HEK293 (cell line): ENCODE data around the gene TDRD9.

Experiments used
- BCL11A ChIP-seq: fragments of 450-650 bp; formaldehyde crosslinking; IDR thresholded peaks from 2 replicates; pipeline ENCODE4 v1.5.1; 2016; ENCODE audit warnings: low read depth, missing biosample characterization, missing genetic modification characterization
- BCL11B ChIP-seq: fragments of 450-650 bp; formaldehyde crosslinking; IDR thresholded peaks from 2 replicates; pipeline ENCODE4 v1.5.1; 2016; ENCODE audit warnings: low read depth, missing biosample characterization, missing genetic modification characterization
- EGR2 ChIP-seq: fragments of 450-650 bp; formaldehyde crosslinking; IDR thresholded peaks from 2 replicates; pipeline ENCODE4 v1.5.1; 2016; ENCODE audit warnings: low read depth, missing biosample characterization, missing genetic modification characterization
- HOXC10 ChIP-seq: sonication (generic); formaldehyde crosslinking; IDR thresholded peaks from 2 replicates; pipeline ENCODE4 v1.8.1; 2023; ENCODE audit warnings: mild to moderate bottlenecking, missing genetic modification reagents
- KLF10 ChIP-seq: fragments of 450-650 bp; IDR thresholded peaks from 2 replicates; pipeline ENCODE4 v1.5.1; 2018; ENCODE audit warnings: missing biosample characterization, mild to moderate bottlenecking, missing genetic modification characterization
- ZFP3 ChIP-seq: fragments of 450-650 bp; formaldehyde crosslinking; IDR thresholded peaks from 2 replicates; pipeline ENCODE4 v1.5.1; 2016; ENCODE audit warnings: low read depth, missing biosample characterization, missing genetic modification characterization
- ZFP69B ChIP-seq: fragments of 450-650 bp; formaldehyde crosslinking; IDR thresholded peaks from 2 replicates; pipeline ENCODE4 v1.5.1; 2016; ENCODE audit warnings: missing biosample characterization, missing genetic modification characterization
- ZIC2 ChIP-seq: fragments of 450-650 bp; formaldehyde crosslinking; IDR thresholded peaks from 2 replicates; pipeline ENCODE4 v1.5.1; 2016; ENCODE audit warnings: missing biosample characterization, missing genetic modification characterization
- ZNF121 ChIP-seq: fragments of 450-650 bp; formaldehyde crosslinking; IDR thresholded peaks from 2 replicates; pipeline ENCODE4 v1.5.1; 2016; ENCODE audit warnings: missing biosample characterization, missing genetic modification characterization
- ZNF211 ChIP-seq: fragments of 450-650 bp; formaldehyde crosslinking; IDR thresholded peaks from 2 replicates; pipeline ENCODE4 v1.5.1; 2016; ENCODE audit warnings: low read depth, missing biosample characterization, missing genetic modification characterization
- ZNF248 ChIP-seq: fragments of 450-650 bp; formaldehyde crosslinking; IDR thresholded peaks from 2 replicates; pipeline ENCODE4 v1.5.1; 2017; ENCODE audit warnings: missing biosample characterization, missing genetic modification characterization
- ZNF302 ChIP-seq: fragments of 450-650 bp; formaldehyde crosslinking; IDR thresholded peaks from 2 replicates; pipeline ENCODE4 v1.5.1; 2016; ENCODE audit warnings: missing biosample characterization, missing genetic modification characterization, low read depth
- ZNF311 ChIP-seq: fragments of 450-650 bp; formaldehyde crosslinking; IDR thresholded peaks from 2 replicates; pipeline ENCODE4 v1.5.1; 2017; ENCODE audit warnings: missing biosample characterization, missing genetic modification characterization, borderline replicate concordance
- ZNF350 ChIP-seq: fragments of 450-650 bp; formaldehyde crosslinking; IDR thresholded peaks from 2 replicates; pipeline ENCODE4 v1.5.0; 2017; ENCODE audit warnings: missing biosample characterization, mild to moderate bottlenecking, missing genetic modification characterization
- ZNF558 ChIP-seq: fragments of 450-650 bp; formaldehyde crosslinking; IDR thresholded peaks from 2 replicates; pipeline ENCODE4 v1.5.1; 2016; ENCODE audit warnings: missing biosample characterization, missing genetic modification characterization
- ZNF560 ChIP-seq: fragments of 450-650 bp; formaldehyde crosslinking; IDR thresholded peaks from 2 replicates; pipeline ENCODE4 v1.5.1; 2017; ENCODE audit warnings: missing biosample characterization, missing genetic modification characterization, borderline replicate concordance
- ZNF624 ChIP-seq: fragments of 450-650 bp; formaldehyde crosslinking; IDR thresholded peaks from 2 replicates; pipeline ENCODE4 v1.5.1; 2017; ENCODE audit warnings: missing biosample characterization, missing genetic modification characterization
- ZNF658 ChIP-seq: fragments of 450-650 bp; formaldehyde crosslinking; IDR thresholded peaks from 2 replicates; pipeline ENCODE4; 2016; ENCODE audit warnings: missing biosample characterization, missing genetic modification characterization
- ZNF677 ChIP-seq: fragments of 450-650 bp; IDR thresholded peaks from 2 replicates; pipeline ENCODE4 v1.5.0; 2018; ENCODE audit warnings: missing biosample characterization, mild to moderate bottlenecking, missing genetic modification characterization, moderate library complexity
- ZNF768 ChIP-seq: fragments of 450-650 bp; formaldehyde crosslinking; IDR thresholded peaks from 2 replicates; pipeline ENCODE4 v1.5.1; 2018; ENCODE audit warnings: missing biosample characterization, mild to moderate bottlenecking, missing genetic modification characterization
- ZNF837 ChIP-seq: fragments of 450-650 bp; formaldehyde crosslinking; IDR thresholded peaks from 2 replicates; pipeline ENCODE4 v1.5.1; 2016; ENCODE audit warnings: missing biosample characterization, missing genetic modification characterization
- TF ChIP-seq, protein P1 (sequence below): fragments of 450-650 bp; formaldehyde crosslinking; IDR thresholded peaks from 2 replicates; pipeline ENCODE4 v1.5.1; 2016; ENCODE audit warnings: missing biosample characterization, missing genetic modification characterization
- TF ChIP-seq, protein P2 (sequence below): fragments of 450-650 bp; formaldehyde crosslinking; IDR thresholded peaks from 2 replicates; pipeline ENCODE4 v1.5.1; 2016; ENCODE audit warnings: missing biosample characterization, missing genetic modification characterization
- TF ChIP-seq, protein P3 (sequence below): fragments of 450-650 bp; formaldehyde crosslinking; IDR thresholded peaks from 2 replicates; pipeline ENCODE4 v1.5.1; 2016; ENCODE audit warnings: missing biosample characterization, missing genetic modification characterization
- TF ChIP-seq, protein P4 (sequence below): fragments of 450-650 bp; formaldehyde crosslinking; IDR thresholded peaks from 2 replicates; pipeline ENCODE4 v1.5.1; 2016; ENCODE audit warnings: missing biosample characterization, missing genetic modification characterization
- TF ChIP-seq, protein P5 (sequence below): fragments of 450-650 bp; formaldehyde crosslinking; IDR thresholded peaks from 2 replicates; pipeline ENCODE4; 2016; ENCODE audit warnings: missing biosample characterization, missing genetic modification characterization

TDRD9 gene

DNA sequence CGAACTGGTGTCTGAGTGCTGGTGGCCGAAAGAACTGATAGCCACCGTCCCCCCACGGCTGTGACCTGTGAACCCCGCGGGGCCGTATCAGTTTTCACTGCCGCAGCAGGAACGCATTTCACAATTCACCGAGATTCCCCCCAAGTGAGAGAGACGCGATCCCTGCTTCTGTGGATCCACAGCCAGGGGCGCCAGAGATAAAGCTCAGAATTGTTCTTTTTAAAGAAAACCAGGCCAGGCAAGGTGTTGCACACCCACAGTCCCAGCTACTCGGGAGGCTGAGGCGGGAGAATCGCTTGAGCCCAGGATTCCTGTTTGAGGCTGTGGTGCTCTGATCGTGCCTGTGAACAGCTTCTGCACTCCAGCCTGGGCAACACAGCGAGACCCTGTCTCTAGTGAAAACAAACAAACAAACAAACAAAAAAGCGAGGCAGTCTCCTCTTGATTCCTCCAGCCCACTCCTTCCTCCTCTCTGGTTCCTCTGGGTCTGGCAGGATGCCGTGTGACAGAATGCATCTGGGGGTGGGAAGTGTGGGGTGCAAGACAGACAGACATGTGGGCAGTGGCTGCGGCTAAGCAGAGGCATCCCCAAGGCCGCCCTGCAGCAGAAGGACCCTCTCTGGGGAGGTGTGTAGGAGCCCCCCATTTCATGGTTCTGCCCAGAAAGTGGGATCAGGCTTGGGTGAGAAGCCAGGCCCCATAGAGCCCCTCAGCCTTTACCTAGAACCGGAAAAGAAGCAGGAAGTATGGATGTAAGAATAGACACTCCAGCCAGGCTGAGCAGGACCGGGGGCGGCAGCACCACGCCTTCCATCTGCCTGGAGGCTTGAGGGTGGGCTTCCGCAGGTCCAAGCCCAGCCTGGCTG, 41.7 kb upstream of the TDRD9 start (continued):
- no peak for TF ChIP-seq ZNF677 (tag by site-specific recombination)
- TF ChIP-seq, protein P1, sequence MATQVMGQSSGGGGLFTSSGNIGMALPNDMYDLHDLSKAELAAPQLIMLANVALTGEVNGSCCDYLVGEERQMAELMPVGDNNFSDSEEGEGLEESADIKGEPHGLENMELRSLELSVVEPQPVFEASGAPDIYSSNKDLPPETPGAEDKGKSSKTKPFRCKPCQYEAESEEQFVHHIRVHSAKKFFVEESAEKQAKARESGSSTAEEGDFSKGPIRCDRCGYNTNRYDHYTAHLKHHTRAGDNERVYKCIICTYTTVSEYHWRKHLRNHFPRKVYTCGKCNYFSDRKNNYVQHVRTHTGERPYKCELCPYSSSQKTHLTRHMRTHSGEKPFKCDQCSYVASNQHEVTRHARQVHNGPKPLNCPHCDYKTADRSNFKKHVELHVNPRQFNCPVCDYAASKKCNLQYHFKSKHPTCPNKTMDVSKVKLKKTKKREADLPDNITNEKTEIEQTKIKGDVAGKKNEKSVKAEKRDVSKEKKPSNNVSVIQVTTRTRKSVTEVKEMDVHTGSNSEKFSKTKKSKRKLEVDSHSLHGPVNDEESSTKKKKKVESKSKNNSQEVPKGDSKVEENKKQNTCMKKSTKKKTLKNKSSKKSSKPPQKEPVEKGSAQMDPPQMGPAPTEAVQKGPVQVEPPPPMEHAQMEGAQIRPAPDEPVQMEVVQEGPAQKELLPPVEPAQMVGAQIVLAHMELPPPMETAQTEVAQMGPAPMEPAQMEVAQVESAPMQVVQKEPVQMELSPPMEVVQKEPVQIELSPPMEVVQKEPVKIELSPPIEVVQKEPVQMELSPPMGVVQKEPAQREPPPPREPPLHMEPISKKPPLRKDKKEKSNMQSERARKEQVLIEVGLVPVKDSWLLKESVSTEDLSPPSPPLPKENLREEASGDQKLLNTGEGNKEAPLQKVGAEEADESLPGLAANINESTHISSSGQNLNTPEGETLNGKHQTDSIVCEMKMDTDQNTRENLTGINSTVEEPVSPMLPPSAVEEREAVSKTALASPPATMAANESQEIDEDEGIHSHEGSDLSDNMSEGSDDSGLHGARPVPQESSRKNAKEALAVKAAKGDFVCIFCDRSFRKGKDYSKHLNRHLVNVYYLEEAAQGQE (tag by site-specific recombination), result no peak
- no peak for TF ChIP-seq ZNF560 (tag by site-specific recombination)
- no peak for TF ChIP-seq ZNF350 (tag by site-specific recombination)
- TF ChIP-seq ZFP3 (tag by site-specific recombination), result no peak
- TF ChIP-seq, protein P2, sequence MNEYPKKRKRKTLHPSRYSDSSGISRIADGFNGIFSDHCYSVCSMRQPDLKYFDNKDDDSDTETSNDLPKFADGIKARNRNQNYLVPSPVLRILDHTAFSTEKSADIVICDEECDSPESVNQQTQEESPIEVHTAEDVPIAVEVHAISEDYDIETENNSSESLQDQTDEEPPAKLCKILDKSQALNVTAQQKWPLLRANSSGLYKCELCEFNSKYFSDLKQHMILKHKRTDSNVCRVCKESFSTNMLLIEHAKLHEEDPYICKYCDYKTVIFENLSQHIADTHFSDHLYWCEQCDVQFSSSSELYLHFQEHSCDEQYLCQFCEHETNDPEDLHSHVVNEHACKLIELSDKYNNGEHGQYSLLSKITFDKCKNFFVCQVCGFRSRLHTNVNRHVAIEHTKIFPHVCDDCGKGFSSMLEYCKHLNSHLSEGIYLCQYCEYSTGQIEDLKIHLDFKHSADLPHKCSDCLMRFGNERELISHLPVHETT (tag by site-specific recombination), result no peak
- no peak for TF ChIP-seq ZNF558
- TF ChIP-seq ZNF658 (tag by site-specific recombination), result no peak
- peak; percentile 58; the same call in 1 of the 2 replicates for TF ChIP-seq ZNF768 (tag by site-specific recombination)
- no peak for TF ChIP-seq ZNF624
- TF ChIP-seq, protein P3, sequence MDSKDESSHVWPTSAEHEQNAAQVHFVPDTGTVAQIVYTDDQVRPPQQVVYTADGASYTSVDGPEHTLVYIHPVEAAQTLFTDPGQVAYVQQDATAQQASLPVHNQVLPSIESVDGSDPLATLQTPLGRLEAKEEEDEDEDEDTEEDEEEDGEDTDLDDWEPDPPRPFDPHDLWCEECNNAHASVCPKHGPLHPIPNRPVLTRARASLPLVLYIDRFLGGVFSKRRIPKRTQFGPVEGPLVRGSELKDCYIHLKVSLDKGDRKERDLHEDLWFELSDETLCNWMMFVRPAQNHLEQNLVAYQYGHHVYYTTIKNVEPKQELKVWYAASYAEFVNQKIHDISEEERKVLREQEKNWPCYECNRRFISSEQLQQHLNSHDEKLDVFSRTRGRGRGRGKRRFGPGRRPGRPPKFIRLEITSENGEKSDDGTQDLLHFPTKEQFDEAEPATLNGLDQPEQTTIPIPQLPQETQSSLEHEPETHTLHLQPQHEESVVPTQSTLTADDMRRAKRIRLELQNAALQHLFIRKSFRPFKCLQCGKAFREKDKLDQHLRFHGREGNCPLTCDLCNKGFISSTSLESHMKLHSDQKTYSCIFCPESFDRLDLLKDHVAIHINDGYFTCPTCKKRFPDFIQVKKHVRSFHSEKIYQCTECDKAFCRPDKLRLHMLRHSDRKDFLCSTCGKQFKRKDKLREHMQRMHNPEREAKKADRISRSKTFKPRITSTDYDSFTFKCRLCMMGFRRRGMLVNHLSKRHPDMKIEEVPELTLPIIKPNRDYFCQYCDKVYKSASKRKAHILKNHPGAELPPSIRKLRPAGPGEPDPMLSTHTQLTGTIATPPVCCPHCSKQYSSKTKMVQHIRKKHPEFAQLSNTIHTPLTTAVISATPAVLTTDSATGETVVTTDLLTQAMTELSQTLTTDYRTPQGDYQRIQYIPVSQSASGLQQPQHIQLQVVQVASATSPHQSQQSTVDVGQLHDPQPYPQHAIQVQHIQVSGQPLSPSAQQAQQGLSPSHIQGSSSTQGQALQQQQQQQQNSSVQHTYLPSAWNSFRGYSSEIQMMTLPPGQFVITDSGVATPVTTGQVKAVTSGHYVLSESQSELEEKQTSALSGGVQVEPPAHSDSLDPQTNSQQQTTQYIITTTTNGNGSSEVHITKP (tag by site-specific recombination), result no peak
- no peak for TF ChIP-seq ZFP69B (tag by site-specific recombination)
- no peak for TF ChIP-seq ZNF302 (tag by site-specific recombination)
- TF ChIP-seq, protein P4, sequence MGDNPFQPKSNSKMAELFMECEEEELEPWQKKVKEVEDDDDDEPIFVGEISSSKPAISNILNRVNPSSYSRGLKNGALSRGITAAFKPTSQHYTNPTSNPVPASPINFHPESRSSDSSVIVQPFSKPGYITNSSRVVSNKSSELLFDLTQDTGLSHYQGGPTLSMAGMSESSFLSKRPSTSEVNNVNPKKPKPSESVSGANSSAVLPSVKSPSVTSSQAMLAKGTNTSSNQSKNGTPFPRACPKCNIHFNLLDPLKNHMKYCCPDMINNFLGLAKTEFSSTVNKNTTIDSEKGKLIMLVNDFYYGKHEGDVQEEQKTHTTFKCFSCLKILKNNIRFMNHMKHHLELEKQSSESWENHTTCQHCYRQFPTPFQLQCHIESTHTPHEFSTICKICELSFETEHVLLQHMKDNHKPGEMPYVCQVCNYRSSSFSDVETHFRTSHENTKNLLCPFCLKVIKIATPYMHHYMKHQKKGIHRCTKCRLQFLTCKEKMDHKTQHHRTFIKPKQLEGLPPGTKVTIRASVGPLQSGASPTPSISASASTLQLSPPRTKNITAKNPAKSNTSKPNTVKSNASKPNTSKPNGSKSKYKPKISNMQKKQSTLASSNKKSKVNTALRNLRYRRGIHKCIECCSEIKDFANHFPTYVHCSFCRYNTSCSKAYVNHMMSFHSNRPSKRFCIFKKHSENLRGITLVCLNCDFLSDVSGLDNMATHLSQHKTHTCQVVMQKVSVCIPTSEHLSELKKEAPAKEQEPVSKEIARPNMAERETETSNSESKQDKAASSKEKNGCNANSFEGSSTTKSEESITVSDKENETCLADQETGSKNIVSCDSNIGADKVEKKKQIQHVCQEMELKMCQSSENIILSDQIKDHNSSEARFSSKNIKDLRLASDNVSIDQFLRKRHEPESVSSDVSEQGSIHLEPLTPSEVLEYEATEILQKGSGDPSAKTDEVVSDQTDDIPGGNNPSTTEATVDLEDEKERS (tag by site-specific recombination), result no peak
- no peak for TF ChIP-seq ZNF211 (tag by site-specific recombination)
- no peak for TF ChIP-seq BCL11A
- peak; percentile 93 for TF ChIP-seq EGR2 (tag by site-specific recombination)
- no peak for TF ChIP-seq KLF10
- no peak for TF ChIP-seq ZNF248 (tag by site-specific recombination)
- TF ChIP-seq ZNF121 (tag by site-specific recombination), result peak; percentile 96
- TF ChIP-seq HOXC10 (CRISPR knock-in tag), result no peak
- TF ChIP-seq, protein P5, sequence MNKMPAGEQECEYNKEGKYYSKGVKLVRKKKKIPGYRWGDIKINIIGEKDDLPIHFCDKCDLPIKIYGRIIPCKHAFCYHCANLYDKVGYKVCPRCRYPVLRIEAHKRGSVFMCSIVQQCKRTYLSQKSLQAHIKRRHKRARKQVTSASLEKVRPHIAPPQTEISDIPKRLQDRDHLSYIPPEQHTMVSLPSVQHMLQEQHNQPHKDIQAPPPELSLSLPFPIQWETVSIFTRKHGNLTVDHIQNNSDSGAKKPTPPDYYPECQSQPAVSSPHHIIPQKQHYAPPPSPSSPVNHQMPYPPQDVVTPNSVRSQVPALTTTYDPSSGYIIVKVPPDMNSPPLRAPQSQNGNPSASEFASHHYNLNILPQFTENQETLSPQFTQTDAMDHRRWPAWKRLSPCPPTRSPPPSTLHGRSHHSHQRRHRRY (tag by site-specific recombination), result no peak
- no peak for TF ChIP-seq ZNF837 (tag by site-specific recombination)
- TF ChIP-seq ZNF311, result no peak
- peak; percentile 78 for TF ChIP-seq ZIC2 (tag by site-specific recombination)
- peak; percentile 29; the same call in 1 of the 2 replicates for TF ChIP-seq BCL11B
